HepG2 (cell line): Measurements from ENCODE around the gene RASAL1. TPM values are rescaled to one million over a fixed set of nuclear protein-coding genes. Genes with fewer than 3 reads are reported as not detected.

Experiments
- ATAC-seq: fragments of 200-7000 bp; cut with Tn5 transposase; 3 replicates; pipeline ENCODE4 v1.9.1; 2020; ENCODE audit warnings: mild to moderate bottlenecking, moderate library complexity
- BruUV-seq: library from RNA; stranded (reverse); fragments of 400-500 nt; replicated peaks from 2 replicates; lab custom pipeline; 2021; lab: Mats Ljungman, UMichigan
- CTCF ChIA-PET: fragments of 300-600 bp; formaldehyde crosslinking; extraction: SDS; loops from one replicate; lab custom pipeline; 2021; ENCODE audit warnings: low total read pairs, inconsistent platforms, low intra/inter-chr PET ratio; lab: Yijun Ruan, JAX
- POLR2A ChIA-PET: fragments of 350-600 bp; sonication (Branson Sonifier 250); formaldehyde crosslinking; loops from one replicate; lab custom pipeline; 2020; ENCODE audit warnings: antibody characterized with exemption, inconsistent platforms; lab: Yijun Ruan, JAX
- DNase-seq: peaks from one replicate; pipeline ENCODE4 v3.0.0-alpha.2; 2015; ENCODE audit warnings: low spot score
- FAIRE-seq: peaks from 3 replicates; lab custom pipeline; 2011; peaks lifted over from hg19 to GRCh38; lab: Jason Lieb, UNC
- H2AFZ ChIP-seq: one replicate; pipeline ENCODE4 v1.6.1; 2011; ENCODE audit warnings: low read length, inconsistent platforms
- H3K27ac ChIP-seq: fragments of 300-600 bp; 3 replicates; pipeline ENCODE4 v1.8.0; 2011; ENCODE audit warnings: mixed run types, mild to moderate bottlenecking, mixed read lengths, low read length, inconsistent platforms; ENCODE audit not compliant: insufficient read depth; ENCODE audit errors: extremely low read length
- H3K27me3 ChIP-seq, 2 experiments: fragments of 200-600 bp in 1 of 2; 2 replicates in 1 of 2; 3 replicates in 1 of 2; pipeline versions ENCODE4 v1.6.0 to v1.8.0; 2011; ENCODE audit warnings: low read length in 2 of 2, mild to moderate bottlenecking in 2 of 2, moderate library complexity in 2 of 2, inconsistent platforms in 1 of 2; ENCODE audit not compliant: insufficient read depth in 2 of 2, control insufficient read depth in 1 of 2
- H3K36me3 ChIP-seq, 2 experiments: fragments of 200-600 bp in 1 of 2; replicated peaks in 1 of 2; 2 replicates in 1 of 2; 3 replicates in 1 of 2; pipeline versions ENCODE4 v1.5.1 to v1.8.0; 2011; ENCODE audit warnings: low read length in 2 of 2, inconsistent platforms in 1 of 2; ENCODE audit not compliant: insufficient read depth in 2 of 2, control insufficient read depth in 1 of 2
- H3K4me1 ChIP-seq: 2 replicates; pipeline ENCODE4 v1.5.1; 2012; ENCODE audit warnings: low read length, inconsistent platforms; ENCODE audit not compliant: insufficient read depth
- H3K4me2 ChIP-seq: 2 replicates; pipeline ENCODE4 v1.6.0; 2011; ENCODE audit warnings: low read depth, low read length, inconsistent platforms
- H3K4me3 ChIP-seq, 3 experiments: fragments of 200-600 bp in 1 of 3; sonication (generic), shearing (Covaris generic) in 1 of 3; replicated peaks in 1 of 3; 2 replicates each; pipeline ENCODE4 v1.5.1; 2011 to 2016; ENCODE audit warnings: low read length in 3 of 3, inconsistent platforms in 2 of 3, low read depth in 2 of 3, mild to moderate bottlenecking in 2 of 3, control low read depth in 1 of 3, mixed read lengths in 1 of 3; ENCODE audit not compliant: insufficient read depth in 1 of 3
- H3K79me2 ChIP-seq: one replicate; pipeline ENCODE4 v1.6.1; 2011; ENCODE audit warnings: low read length, inconsistent platforms; ENCODE audit not compliant: insufficient read depth
- H3K9ac ChIP-seq: 2 replicates; pipeline ENCODE4 v1.6.0; 2011; ENCODE audit warnings: mild to moderate bottlenecking, low read depth, low read length, inconsistent platforms; ENCODE audit not compliant: insufficient read depth
- H3K9me3 ChIP-seq: 2 replicates; pipeline ENCODE4 v1.5.1; 2012; ENCODE audit warnings: mild to moderate bottlenecking, low read length
- H4K20me1 ChIP-seq: 2 replicates; pipeline ENCODE4 v1.6.0; 2011; ENCODE audit warnings: inconsistent platforms, mild to moderate bottlenecking, low read length, moderate library complexity; ENCODE audit not compliant: insufficient read depth
- BHLHE40 ChIP-seq: IDR thresholded peaks from 2 replicates; pipeline ENCODE4 v1.6.1; 2011; ENCODE audit warnings: low read length, improper control_type of control experiment
- EHMT2 ChIP-seq: fragments of 200-600 bp; sonication (generic); IDR thresholded peaks from 2 replicates; pipeline ENCODE4 v1.7.0; 2017; ENCODE audit warnings: antibody characterized with exemption, low read depth, low read length, borderline replicate concordance
- GTF3A ChIP-seq: sonication (generic); formaldehyde crosslinking; conservative IDR thresholded peaks from 2 replicates; pipeline ENCODE4 v1.4.0; 2020; ENCODE audit warnings: mild to moderate bottlenecking, missing genetic modification reagents
- KDM5B ChIP-seq: sonication (generic); formaldehyde crosslinking; IDR thresholded peaks from 2 replicates; pipeline ENCODE4 v1.4.0; 2020; ENCODE audit warnings: missing genetic modification reagents, mild to moderate bottlenecking, borderline replicate concordance
- MTF2 ChIP-seq: sonication (generic); formaldehyde crosslinking; IDR thresholded peaks from 2 replicates; pipeline ENCODE4 v1.5.0; 2020; ENCODE audit warnings: missing genetic modification reagents, borderline replicate concordance
- NBN ChIP-seq: fragments of 450-650 bp; conservative IDR thresholded peaks from 2 replicates; pipeline ENCODE4 v1.6.1; 2017
- PATZ1 ChIP-seq: sonication (generic); formaldehyde crosslinking; IDR thresholded peaks from 2 replicates; pipeline ENCODE4 v1.4.0; 2020; ENCODE audit warnings: missing genetic modification reagents
- ZNF512 ChIP-seq: sonication (generic); formaldehyde crosslinking; IDR thresholded peaks from 2 replicates; pipeline ENCODE4 v1.4.0; 2020; ENCODE audit warnings: mild to moderate bottlenecking, missing genetic modification reagents
- ZNF629 ChIP-seq: sonication (generic); formaldehyde crosslinking; conservative IDR thresholded peaks from 2 replicates; pipeline ENCODE4 v1.5.0; 2020; ENCODE audit warnings: missing genetic modification reagents
- ZNF672 ChIP-seq: sonication (generic); formaldehyde crosslinking; IDR thresholded peaks from 2 replicates; pipeline ENCODE4 v1.8.1; 2022; ENCODE audit warnings: missing genetic modification reagents
- ZSCAN21 ChIP-seq: sonication (generic); formaldehyde crosslinking; IDR thresholded peaks from 2 replicates; pipeline ENCODE4 v1.8.0; 2022; ENCODE audit warnings: mild to moderate bottlenecking, missing genetic modification reagents, moderate library complexity, borderline replicate concordance
- WGBS: methylation state at CpG from one replicate; pipeline ENCODE4 v1.1.6; 2017; ENCODE audit warnings: low lambda C conversion rate; 5-methylcytosine and 5-hydroxymethylcytosine counted together
- in situ Hi-C: cut with HindIII; loops from 2 replicates; pipeline ENCODE4 v1.10.0; 2017; ENCODE audit warnings: low pct_unique_long_range_greater_than_20kb; ENCODE audit not compliant: extremely low pct_ligation_motif_present
- intact Hi-C: fragments of 100-400 bp; cut with micrococcal nuclease; formaldehyde crosslinking; loops from one replicate; pipeline ENCODE4 v1.10.0; 2022; ENCODE audit not compliant: unreplicated experiment
- polyA plus RNA-seq, 8 experiments: library from polyadenylated mRNA; depleted of rRNA in 3 of 8; stranded (reverse) in 7 of 8; unstranded in 1 of 8; fragments of >200 nt; fragmentation: Illumina TruSeq in 4 of 8; extraction: Trizol in 4 of 8; gene quantifications; 2 replicates each; pipeline versions ENCODE4 v1.2.1 to v1.2.3, GENCODE V29; 2011 to 2016; ENCODE audit warnings: low read depth in 4 of 8, missing spikeins in 1 of 8, mixed read lengths in 1 of 8; ENCODE audit not compliant: insufficient read depth in 1 of 8
- total RNA-seq, 5 experiments: library from RNA; depleted of rRNA; stranded (reverse); fragments of >200 nt; fragmentation: Illumina TruSeq; extraction: Trizol; gene quantifications; 2 replicates each; pipeline ENCODE4 v1.2.3, GENCODE V29; 2016; ENCODE audit warnings: low read depth in 1 of 5

Gene RASAL1
- total and polyA plus RNA-seq, 2 of the 13 experiments (the other 11 are each of a cell fraction or from before 2014, with no cell fraction given) = not detected

DNA sequence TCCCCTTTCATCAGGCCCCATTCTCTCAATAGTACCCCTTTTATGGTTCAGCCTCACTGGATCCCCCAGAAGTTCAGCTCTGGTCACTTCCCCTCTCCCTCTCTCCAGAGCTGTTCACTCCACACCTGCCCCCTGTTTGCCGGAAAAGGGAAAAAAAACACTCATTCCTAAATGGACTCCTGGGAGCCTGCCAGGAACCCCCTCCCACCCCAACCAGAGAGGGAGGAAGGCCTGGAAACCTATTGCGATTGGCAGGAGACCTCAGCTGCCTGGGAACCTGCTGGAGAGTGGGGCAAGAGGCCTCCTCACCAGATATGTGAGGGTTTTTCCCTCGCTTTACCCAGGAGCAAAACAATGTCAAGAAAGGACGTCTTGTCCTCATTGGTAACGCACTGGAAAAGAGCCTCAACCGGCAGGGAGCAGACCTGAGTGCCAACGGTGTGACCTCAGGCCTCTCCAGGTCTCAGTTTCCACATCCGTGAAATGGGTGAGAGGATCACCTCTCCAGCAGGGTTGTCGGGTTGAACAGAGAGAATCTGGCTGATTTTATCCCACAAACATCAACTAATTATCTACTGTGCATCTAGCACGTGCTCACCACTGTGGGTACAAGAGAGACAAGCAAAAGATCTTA, 74.4 kb downstream of the RASAL1 start:
- Histone ChIP-seq H3K9ac (no peak overlapping the region), H3K36me3 (no peaks in the 10 kb centered on the region), H3K9me3 (no peaks in the 10 kb centered on the region), H3K4me2 (no peak overlapping the region), H3K4me1 (peaks cover 12% of the 10 kb centered on the region), H3K79me2 (no peaks in the 10 kb centered on the region), H3K27ac (no peak overlapping the region), H2AFZ (no peak overlapping the region), H3K4me3 (no peak overlapping the region), H4K20me1 (no peaks in the 10 kb centered on the region), H3K27me3 (peaks cover 0 to 16% of the 10 kb centered on the region in 2 experiments; a peak in 3 of 5 replicates)
- FAIRE-seq = no peak
- TF ChIP-seq ZNF629 (CRISPR knock-in tag) = peak; percentile 92
- no peak for TF ChIP-seq ZNF512 (CRISPR knock-in tag)
- BruUV-seq = no TSS peak
- 17% methylated on average over 6 of the region's 10 CpGs for WGBS
- CTCF ChIA-PET = no interaction called here
- POLR2A ChIA-PET = no interaction called here
- intact Hi-C loops (no loop called here), in situ Hi-C loops (no loop called here)
- DNase-seq = no peak
- ATAC-seq = no peak

GRCh38 chr12:113060336-113060960, 75.1 kb downstream of the RASAL1 start:
- WGBS = 31% methylated on average over 5 of the region's 7 CpGs
- in situ Hi-C loops (no loop called here), intact Hi-C loops (no loop called here)
- TF ChIP-seq MTF2 (CRISPR knock-in tag) (no peak), BHLHE40 (no peak), ZSCAN21 (no peak), PATZ1 (no peak), ZNF672 (CRISPR knock-in tag) (no peak), GTF3A (no peak), KDM5B (no peak), NBN (no peak), EHMT2 (no peak)
- H3K27me3 ChIP-seq = peaks cover 2 to 24% of the 10 kb centered on the region in 2 experiments; a peak in 3 of 5 replicates
- no peak overlapping the region for H3K27ac ChIP-seq
- DNase-seq (no peak), ATAC-seq (no peak), FAIRE-seq (no peak)
- no peaks in the 10 kb centered on the region for H3K79me2 ChIP-seq
- H3K4me2 ChIP-seq = no peak overlapping the region
- BruUV-seq = no TSS peak
- no peaks in the 10 kb centered on the region for H4K20me1 ChIP-seq
- no peak overlapping the region for H2AFZ ChIP-seq
- H3K4me1 ChIP-seq = peaks cover 12% of the 10 kb centered on the region
- CTCF ChIA-PET = no interaction called here
- POLR2A ChIA-PET = no interaction called here
- H3K9me3 ChIP-seq = no peaks in the 10 kb centered on the region
- no peak overlapping the region for H3K9ac ChIP-seq
- no peak overlapping the region for H3K4me3 ChIP-seq
- no peaks in the 10 kb centered on the region for H3K36me3 ChIP-seq
